Posterior vena cava (tissue), 2 donors: ENCODE results near the gene MFF. TPM values are rescaled to one million over a fixed set of nuclear protein-coding genes. Genes with fewer than 3 reads are reported as not detected.

ENCODE experiments used
- DNase-seq: peaks from one replicate; pipeline ENCODE4 v3.0.0-alpha.2; 2020; ENCODE audit warnings: low spot score
- intact Hi-C, 2 donors: fragments of 100-400 bp; cut with DNase I; formaldehyde crosslinking; loops; one replicate each; pipeline versions ENCODE4 v1.14.1 to v1.14.2; 2022 to 2023
- long read RNA-seq, 2 donors: library from polyadenylated mRNA; unstranded; transcript quantifications; one replicate each; pipeline ENCODE4 v2.0.0, GENCODE V29; 2020 to 2021
- total RNA-seq, 2 donors: library from RNA; stranded (reverse); fragmentation: NEBNext Ultra II Directional; extraction: Animal tissue kit (Norgen Biotek cat#: 25700); gene quantifications; one replicate each; pipeline ENCODE4 v1.2.1, GENCODE V29; 2021
- donor health status: DM: yes; HTN: yes; CAD: no.
- donor health status: DM: yes; HTN: yes; CAD: no.

The MFF gene, protein sequence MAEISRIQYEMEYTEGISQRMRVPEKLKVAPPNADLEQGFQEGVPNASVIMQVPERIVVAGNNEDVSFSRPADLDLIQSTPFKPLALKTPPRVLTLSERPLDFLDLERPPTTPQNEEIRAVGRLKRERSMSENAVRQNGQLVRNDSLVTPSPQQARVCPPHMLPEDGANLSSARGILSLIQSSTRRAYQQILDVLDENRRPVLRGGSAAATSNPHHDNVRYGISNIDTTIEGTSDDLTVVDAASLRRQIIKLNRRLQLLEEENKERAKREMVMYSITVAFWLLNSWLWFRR
- total RNA-seq, result 10 to 100 TPM; 52.2 to 55.2 TPM
- long read RNA-seq, donor 1, transcript MFF-201 (9 exons, 2,004 nt), result major isoform, 5 of 30 reads
- long read RNA-seq, donor 1, partial matches to known transcripts, result 1 of 30 reads
- long read RNA-seq, donor 1, other reads (novel, unspliced or antisense), result 12 of 30 reads
- long read RNA-seq, donor 2, transcript MFF-203 (8 exons, 1,716 nt), result minor isoform, 18 of 156 reads
- long read RNA-seq, donor 2, transcript MFF-201 (9 exons, 2,004 nt), result major isoform, 30 of 156 reads
- long read RNA-seq, donor 2, transcript MFF-205 (7 exons, 1,085 nt), result minor isoform, 29 of 156 reads
- long read RNA-seq, donor 2, transcript MFF-219 (5 exons, 820 nt), result minor isoform, 7 of 156 reads
- long read RNA-seq, donor 2, partial matches to known transcripts, result 2 of 156 reads
- long read RNA-seq, donor 2, other reads (novel, unspliced or antisense), result 58 of 156 reads

DNA sequence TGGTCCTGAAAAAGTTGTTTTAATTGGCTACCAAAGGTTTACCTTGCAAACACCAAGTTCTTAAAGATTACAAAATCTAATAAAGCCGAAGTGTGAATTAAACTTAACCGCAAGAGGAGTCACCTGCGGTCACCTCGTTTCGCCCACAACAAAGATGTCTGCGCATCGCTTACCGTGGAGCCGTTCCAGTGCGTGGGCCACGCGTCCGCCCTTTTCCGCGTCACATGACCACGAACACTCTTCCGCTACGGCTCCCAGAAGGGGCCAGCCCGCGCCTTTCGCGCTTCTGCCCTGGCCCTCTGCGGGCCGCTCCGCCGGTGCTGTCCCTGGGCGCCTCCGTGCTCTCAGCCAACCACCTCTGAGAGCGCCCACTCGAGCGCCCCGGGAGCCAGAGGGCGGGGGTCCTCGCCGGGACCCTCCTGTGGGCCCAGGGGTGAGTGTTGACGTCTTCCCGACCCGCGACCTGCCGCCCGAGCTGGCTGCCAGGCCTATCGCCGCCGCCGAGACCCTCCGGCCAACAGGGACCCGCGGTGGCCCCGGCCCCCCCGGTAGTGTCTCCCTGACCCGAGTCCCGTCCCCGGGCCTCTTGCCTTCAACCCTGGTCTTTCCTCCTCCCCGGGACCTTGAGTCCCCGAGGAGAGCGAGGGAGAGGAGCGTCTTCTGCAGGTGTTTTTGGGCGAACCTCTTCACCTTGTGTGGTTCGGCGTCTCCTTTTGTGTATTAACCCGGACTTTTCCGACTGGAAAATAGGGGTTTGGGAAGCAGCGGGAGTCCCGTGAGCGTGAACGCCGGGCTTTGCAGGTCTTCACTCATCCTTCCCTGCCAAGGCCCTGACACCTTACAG, at the start of gene MFF:
MFF (plus strand) TSS at position 257 of the 844 bp plus-strand sequence. CDS start 5,415 bp downstream, outside the sequence.
- DNase-seq, result peak; percentile 99
- intact Hi-C loops, result no loop called here

DNA sequence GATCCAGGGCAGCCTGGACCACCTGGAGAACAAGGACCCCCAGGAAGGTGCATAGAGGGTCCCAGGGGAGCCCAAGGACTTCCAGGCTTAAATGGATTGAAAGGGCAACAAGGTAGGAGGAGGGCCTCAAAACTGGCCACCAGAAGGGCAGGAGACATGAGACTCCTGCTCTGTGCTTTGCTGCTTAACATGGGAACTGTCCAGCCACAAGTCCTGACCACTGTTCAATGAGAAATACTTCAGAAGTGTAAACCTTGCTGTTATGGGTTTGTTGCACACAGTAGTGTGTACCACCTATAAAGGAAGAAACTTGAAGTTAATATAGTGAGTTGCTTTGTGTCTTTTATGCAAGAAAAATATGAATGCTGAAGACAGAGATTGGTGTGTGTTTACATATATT, 44.2 kb upstream of the MFF start:
- intact Hi-C loops, result no loop called here

DNA sequence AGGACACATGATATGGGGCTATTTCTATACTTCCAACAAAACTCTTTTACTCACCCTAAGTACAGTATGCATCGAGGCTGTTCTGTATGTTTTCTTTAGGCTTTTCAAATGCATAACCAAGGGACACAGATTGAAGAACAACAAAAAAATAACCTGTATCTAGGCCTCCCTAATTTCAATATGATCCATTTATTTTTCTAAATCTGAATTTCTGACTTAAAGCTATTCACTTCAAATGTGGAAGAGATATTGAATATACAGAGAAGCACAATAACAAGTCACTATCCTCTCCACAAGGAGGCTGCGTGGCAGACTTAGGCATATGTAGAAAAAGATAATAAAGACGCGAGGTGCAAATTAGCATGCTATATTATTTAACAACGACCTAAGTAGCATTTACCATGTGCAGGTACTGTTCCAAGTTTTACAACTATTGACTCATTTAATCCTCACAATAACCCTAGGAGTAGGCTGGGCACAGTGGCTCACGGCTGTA, 39.3 kb upstream of the MFF start:
- intact Hi-C loops, result no loop called here
- DNase-seq, result no peak

More for the DNA sequence above, 44.2 kb upstream of the MFF start:
- DNase-seq, result no peak

DNA sequence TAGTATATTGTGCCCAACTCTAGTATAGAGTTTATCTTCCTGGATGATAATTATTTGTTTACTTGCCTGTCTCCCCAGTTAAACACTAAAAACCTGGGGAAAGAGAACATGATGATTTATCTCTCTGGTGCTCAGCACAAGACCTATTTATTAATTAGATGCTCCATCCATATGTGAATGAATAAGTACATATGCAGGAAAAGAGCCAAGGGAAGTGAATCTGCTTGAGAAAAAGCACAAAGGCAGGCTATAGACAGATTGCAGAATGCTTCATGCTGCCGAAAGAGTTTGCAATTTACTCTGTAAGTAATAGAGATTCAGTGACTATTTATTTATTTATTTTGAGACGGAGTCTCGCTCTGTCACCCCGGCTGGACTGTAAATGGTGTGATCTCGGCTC, 37.3 kb upstream of the MFF start:
- intact Hi-C loops, result no loop called here
- DNase-seq, result no peak

DNA sequence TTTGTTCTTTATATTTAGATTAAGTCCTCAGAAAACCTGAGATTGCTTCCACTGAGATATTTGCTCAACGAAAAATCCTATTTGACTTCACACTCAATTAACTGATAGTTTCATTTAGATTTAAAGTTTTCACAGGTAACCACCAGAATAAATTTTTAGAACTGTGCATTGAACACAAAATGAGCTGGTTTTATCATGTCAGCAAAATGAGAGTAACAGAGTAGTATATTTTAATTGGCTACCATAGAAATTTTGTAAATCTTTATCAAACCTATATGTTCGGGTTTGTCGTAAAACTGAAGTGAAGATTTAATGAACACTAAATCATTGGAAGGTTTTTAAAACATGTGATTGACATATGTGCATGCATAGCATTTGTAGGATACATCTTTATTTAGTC, 32.7 kb upstream of the MFF start:
- intact Hi-C loops, result no loop called here
- DNase-seq, result no peak

DNA sequence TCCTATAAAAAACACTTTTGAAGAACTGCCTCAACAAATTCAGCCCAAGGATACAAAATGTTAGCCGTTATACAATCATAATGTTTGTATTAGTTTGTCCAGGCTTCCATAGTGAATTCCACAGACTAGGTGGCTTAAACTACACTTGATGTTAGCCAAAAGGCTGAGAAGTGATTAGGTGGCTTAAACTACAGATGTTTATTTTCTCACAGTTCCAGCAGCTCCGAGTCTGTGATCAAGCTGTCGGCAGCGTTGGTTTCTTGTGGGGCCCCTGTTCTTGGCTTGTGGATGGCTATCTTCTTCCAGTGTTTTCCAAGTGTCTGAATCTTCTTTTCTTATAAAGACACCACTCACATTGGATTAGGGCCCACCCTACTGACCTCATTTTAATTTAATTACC, 31.5 kb upstream of the MFF start:
- DNase-seq, result no peak
- intact Hi-C loops, result no loop called here

DNA sequence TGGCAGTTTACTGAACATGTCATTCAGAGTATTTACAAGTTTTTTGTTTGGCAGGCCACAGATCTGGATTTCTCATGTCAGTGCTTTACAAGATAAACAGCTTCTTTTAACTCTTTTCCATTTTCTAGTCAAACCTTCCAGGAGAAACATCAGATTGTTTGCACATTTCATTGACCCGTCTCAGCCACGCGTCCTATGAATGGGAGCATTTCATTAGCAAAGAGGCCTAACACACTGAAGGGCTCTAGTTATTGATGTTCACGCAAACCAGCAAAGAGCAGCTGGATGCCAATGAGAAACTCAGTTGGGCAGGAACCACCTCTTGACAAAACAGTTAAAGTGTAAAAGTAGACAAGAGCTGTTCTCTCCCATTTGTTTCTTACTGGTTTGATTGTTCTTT, 29.2 kb upstream of the MFF start:
- DNase-seq, result no peak
- intact Hi-C loops, result no loop called here

DNA sequence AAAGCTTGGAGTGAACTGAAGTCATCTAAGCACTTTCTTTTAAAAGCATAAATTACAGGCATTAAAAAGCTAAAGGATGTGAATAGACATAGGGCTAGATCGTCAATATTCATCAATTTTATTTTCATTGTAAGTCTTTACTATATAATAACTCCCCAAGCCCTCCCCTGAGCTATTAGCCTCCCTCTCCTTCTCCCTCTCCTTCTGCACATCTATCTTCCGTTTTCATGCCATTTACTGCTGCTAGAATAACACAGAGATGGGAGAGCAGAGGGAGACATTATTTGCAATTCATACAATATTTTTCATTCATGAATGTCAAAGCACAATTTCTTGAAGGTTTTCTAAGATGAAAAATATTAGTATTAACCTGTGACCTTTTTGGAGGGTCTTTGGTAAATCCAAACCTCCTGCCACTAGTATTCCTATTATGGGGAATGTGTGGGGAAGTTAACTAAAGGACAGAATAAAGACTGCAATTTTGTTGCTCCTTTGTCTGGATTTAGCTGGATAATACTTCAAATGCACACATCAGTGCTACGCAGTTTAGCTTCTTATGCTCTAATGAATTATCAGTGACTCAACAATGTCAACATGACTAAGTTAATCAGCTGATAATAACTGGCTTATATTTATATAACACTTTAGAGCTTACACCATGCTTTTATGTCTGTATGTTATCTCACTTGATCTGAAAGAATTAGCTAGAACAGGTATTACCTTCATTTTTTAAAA, 28.2 kb upstream of the MFF start:
- intact Hi-C loops, result no loop called here
- no peak for DNase-seq

DNA sequence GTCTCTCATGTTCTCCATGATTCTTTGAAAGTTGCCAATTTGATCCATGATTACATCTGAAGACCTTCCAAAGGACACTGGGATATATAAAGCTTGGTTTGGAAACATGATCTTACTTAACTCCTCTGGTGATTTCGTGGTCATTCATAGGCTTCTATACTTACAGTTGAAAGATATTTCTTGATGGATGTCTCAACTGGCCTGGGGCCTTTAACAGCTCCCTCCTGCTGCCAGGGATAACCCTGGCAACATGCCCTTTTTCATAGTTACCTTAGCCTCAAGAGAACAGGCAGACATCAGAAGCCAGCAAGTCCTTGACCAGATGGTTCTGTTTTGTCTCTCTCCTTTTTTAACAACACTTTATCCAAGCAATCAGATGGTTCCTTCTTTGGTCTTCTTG, 23.5 kb upstream of the MFF start:
- no peak for DNase-seq
- intact Hi-C loops, result no loop called here

DNA sequence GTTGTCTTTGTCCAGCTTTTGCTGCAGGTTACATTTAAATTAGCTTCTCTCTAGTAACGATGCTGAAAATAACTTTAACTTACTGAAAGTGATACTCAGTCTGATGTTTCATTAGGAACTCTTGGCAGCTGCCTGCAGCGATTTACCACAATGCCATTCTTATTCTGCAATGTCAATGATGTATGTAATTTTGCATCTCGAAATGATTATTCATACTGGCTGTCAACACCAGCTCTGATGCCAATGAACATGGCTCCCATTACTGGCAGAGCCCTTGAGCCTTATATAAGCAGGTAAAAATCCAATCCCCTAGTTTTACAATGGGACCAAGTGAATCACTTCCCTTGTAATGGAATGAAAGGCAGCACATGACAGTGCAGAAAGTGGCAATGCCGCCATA, 16.3 kb upstream of the MFF start:
- intact Hi-C loops, result no loop called here
- no peak for DNase-seq

DNA sequence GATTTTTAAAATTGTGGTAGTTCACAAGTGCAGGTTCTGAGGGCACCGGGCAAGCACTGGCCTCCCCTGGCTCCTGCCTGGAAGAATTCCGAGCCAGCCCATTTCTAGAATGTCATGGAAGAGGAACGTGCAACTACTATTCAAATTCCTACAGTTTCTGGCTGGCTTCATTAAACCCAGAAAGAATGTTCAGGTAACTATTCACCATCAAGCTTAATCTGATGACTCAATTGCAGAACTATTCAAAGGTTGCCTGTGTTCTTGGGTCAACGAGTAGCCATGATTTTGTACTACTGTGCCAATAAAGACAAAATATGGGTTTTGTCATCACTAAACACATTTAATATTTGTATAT, 14.3 kb upstream of the MFF start:
- DNase-seq, result no peak
- intact Hi-C loops, result no loop called here

DNA sequence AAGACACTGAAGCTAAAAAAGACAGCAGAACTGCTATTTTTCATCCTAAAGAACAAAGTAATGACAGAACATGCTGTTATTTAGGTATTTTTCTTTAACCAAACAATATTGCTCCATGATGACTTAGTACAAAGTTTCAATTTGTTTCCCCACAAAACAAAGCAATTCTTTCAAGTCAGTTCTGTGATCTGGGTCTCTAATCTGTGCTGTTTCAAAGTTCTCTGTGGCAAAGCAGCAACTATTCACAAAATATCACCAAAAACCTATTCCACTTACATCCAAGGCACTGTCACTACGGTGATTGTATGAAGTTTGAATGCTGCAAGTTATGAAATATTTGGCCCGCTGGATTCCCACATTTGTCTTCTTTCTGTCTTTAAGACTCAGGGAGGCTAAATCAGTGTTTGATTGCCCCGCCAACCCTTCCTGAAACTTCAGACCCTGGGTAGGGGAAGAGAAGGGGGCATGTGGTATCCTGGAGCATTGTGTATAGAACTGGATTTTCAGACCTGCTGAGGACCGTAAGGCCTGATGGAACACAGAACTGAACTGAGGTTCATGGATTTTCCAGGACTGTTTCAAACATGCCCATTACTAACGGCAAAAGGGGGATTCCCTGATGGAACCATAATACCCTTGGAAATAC, 13.1 kb upstream of the MFF start:
- no peak for DNase-seq
- intact Hi-C loops, result no loop called here

DNA sequence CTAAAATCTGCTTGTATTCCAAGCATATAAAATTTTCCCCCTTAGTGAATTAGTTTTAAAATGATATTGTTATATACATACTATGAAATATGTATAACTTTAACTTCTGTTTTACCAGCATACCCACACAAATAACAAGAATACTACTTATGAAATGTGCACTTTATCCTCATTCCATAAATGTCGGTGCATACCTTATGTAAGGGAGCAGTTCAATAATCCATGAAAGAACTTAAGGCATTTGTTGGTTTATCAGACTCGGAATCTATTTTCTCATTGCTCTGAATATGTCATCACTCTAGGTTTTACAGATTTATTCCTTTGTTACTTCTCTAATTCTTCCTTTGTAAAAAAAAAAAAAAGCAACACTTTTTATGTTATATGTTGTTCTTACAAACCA, 12.5 kb upstream of the MFF start:
- intact Hi-C loops, result no loop called here
- no peak for DNase-seq

DNA sequence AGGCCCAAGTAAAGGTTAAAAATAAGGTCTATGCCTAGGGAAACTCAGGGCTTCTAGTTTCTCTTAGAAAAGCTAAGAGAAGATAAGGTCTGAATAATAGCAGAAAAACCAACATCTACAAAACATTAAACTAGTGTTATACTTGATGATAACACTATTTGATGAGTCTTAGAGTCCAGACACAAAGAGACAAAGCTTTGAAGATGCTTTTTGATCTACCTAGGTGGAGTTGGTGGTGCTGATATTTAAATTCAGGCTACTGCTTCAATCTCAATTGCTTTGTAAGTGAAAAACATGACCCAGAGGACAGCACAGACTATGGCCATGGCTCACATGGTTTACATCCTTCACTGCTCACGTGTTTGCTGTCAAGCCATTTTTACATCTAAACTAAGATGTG, 11.7 kb upstream of the MFF start:
- intact Hi-C loops, result no loop called here
- no peak for DNase-seq

DNA sequence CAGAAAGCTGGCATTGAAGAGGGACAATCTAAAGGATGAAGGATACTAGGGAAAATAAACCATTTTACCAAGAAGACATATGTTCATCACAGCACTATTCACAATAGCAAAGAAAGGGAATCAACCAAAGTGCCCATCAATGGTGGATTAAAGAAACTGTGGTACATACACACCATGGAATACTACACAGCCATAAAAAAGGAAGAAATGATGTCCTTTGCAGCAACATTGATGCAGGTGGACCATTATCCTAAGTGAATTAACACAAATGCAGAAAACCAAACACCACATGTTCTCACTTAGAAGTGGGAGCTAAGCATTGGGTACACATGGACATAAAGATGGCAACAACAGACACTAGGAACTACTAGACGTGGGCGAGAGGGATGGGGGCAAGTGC, 7.2 kb upstream of the MFF start:
- intact Hi-C loops, result no loop called here

DNA sequence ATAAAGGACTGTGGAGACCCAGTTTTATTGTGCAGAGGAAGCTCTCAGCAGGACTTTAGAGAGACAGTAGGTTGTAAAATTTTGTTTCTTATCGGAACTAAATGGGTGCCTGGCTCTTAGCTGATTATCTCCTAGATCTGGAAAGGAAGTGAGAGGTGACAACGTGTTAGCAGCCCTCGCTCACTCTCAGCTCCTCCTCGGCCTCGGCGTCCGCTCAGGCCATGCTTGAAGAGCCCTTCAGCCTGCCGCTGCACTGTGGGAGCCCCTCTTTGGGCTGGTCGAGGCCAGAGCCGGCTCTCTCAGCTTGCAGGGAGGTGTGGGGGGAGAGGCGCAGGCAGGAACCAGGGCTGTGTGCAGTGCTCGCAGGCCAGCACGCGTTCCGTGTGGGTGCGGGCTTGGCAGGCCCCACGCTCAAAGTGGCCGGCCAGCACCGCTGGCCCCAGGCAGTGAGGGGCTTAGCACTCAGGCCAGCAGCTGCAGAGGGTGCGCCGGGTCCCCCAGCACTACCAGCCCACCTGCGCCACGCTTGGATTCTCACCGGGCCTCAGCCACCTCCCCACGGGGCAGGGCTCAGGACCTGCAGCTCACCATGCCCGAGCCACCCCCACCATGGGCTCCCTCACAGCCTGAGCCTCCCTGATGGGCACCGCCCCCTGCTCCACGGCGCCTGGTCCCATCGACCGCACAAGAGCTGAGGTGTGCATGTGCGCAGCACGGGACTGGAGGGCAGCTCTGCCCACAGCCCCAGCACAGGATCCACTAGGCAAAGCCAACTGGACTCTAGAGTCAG, 4.6 kb upstream of the MFF start:
- intact Hi-C loops, result no loop called here
- DNase-seq, result no peak

More for the DNA sequence above, 7.2 kb upstream of the MFF start:
- DNase-seq, result no peak

DNA sequence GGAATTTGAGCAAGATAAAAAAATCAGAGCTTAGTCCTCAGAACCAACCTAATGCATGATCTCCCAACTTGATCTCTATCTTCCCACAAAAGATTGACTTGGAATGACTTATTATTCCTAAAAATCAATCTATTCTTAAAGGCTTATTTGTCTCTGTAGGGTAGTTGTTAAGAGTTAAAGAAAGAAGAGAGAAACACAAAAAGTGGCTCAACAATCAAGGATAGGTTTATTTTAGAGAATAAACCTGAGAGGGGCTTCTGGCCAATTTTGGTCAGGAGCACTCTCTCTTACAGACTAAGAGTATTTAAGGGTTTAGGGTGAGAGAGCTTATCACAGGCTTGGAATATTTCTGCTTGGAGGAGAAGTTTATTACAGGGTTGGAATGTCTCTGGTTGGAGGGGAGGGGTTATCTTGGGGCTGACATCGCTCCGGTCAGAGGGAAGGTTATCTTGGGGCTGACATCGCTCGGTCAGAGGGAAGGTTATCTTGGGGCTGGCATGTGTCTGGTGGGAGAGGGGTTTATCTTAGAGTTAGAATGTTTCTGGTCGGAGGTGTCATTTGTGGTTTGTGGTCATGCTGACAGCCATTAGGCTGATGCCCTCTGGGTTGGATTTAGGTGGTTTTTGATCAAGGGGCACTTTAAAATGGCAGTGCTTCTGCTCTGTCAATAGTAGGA, 2.4 kb upstream of the MFF start:
- DNase-seq, result no peak
- intact Hi-C loops, result no loop called here

DNA sequence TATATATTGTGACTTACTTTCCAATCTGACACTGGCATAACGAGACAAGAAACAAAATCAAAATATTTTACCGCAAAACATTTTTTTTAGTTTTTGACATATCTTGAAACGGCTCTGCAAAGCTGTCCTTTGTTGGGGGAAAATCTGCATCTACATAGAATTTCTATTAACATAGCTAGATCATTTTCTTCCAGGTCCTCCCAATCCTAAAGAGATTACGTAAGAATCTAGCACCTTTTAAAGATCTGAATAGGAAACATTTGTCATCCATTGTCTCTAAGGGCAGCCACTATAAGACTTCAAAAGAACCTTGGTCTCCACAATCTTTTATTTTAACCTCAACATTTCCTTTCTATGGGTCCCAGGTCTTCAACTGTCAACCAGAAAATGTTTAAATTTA, 1.2 kb upstream of the MFF start:
- no peak for DNase-seq
- intact Hi-C loops, result no loop called here
